HepG2 (cell line): ENCODE measurements around the gene PTGIS. TPM values are rescaled to one million over a fixed set of nuclear protein-coding genes. Genes with fewer than 3 reads are reported as not detected.

Source experiments
- ARNT2 ChIP-seq: sonication (generic); formaldehyde crosslinking; IDR thresholded peaks from 2 replicates; pipeline ENCODE4 v1.8.0; 2022; ENCODE audit warnings: mild to moderate bottlenecking, low read depth, missing genetic modification reagents, moderate library complexity
- ATM ChIP-seq: fragments of 450-650 bp; IDR thresholded peaks from 2 replicates; pipeline ENCODE4 v1.7.1; 2017; ENCODE audit warnings: mild to moderate bottlenecking, borderline replicate concordance
- BATF2 ChIP-seq: sonication (generic); formaldehyde crosslinking; IDR thresholded peaks from 2 replicates; pipeline ENCODE4 v1.8.0; 2022; ENCODE audit warnings: mild to moderate bottlenecking, missing genetic modification reagents, moderate library complexity
- CEBPZ ChIP-seq: IDR thresholded peaks from 2 replicates; pipeline ENCODE4 v1.6.1; 2012; ENCODE audit warnings: low read length, improper control_type of control experiment
- DPF2 ChIP-seq: sonication (generic); formaldehyde crosslinking; IDR thresholded peaks from 2 replicates; pipeline ENCODE4 v1.4.0; 2020; ENCODE audit warnings: mild to moderate bottlenecking, low read depth, missing genetic modification reagents, borderline replicate concordance
- GABPA ChIP-seq, 2 experiments: IDR thresholded peaks; 2 replicates each; pipeline ENCODE4 v1.6.1; 2011 to 2016; ENCODE audit warnings: low read depth in 2 of 2, low read length in 1 of 2, missing biosample characterization in 1 of 2, missing genetic modification characterization in 1 of 2
- GRHL1 ChIP-seq: sonication (generic); formaldehyde crosslinking; conservative IDR thresholded peaks from 2 replicates; pipeline ENCODE4 v1.8.0; 2022; ENCODE audit warnings: missing genetic modification reagents
- NCOA1 ChIP-seq: sonication (generic); formaldehyde crosslinking; IDR thresholded peaks from 2 replicates; pipeline ENCODE4 v1.9.0; 2021; ENCODE audit warnings: missing genetic modification reagents
- NCOA2 ChIP-seq: sonication (generic); formaldehyde crosslinking; IDR thresholded peaks from 2 replicates; pipeline ENCODE4 v1.8.0; 2022; ENCODE audit warnings: inconsistent platforms
- POLR2A ChIP-seq, 2 experiments: IDR thresholded peaks; 2 replicates each; pipeline ENCODE4 v1.6.1; 2011; ENCODE audit warnings: low read depth in 2 of 2, low read length in 2 of 2, mild to moderate bottlenecking in 1 of 2, moderate library complexity in 1 of 2; ENCODE audit not compliant: insufficient read depth in 1 of 2
- RXRA ChIP-seq: sonication (generic); formaldehyde crosslinking; IDR thresholded peaks from 2 replicates; pipeline ENCODE4 v1.5.1; 2020; ENCODE audit warnings: missing genetic modification reagents
- RXRB ChIP-seq: IDR thresholded peaks from 2 replicates; pipeline ENCODE4 v1.6.1; 2016; ENCODE audit warnings: borderline replicate concordance, missing genetic modification reagents, missing compliant biosample characterization
- TEF ChIP-seq: sonication (generic); formaldehyde crosslinking; IDR thresholded peaks from 2 replicates; pipeline ENCODE4 v1.5.0; 2020; ENCODE audit warnings: missing genetic modification reagents
- USF2 ChIP-seq, 2 experiments: sonication (generic) in 1 of 2; formaldehyde crosslinking in 1 of 2; IDR thresholded peaks; 2 replicates each; pipeline versions ENCODE4 v1.5.1 to v1.6.1; 2011 to 2020; ENCODE audit warnings: borderline replicate concordance in 1 of 2, low read depth in 1 of 2, low read length in 1 of 2, mild to moderate bottlenecking in 1 of 2, missing genetic modification reagents in 1 of 2, moderate library complexity in 1 of 2
- ZNF256 ChIP-seq: sonication (generic); formaldehyde crosslinking; conservative IDR thresholded peaks from 2 replicates; pipeline ENCODE4 v1.4.0; 2020; ENCODE audit warnings: missing genetic modification reagents
- ZNF773 ChIP-seq: sonication (generic); formaldehyde crosslinking; IDR thresholded peaks from 2 replicates; pipeline ENCODE4 v1.4.0; 2020; ENCODE audit warnings: missing genetic modification reagents, borderline replicate concordance
- ZSCAN5A ChIP-seq: sonication (generic); formaldehyde crosslinking; IDR thresholded peaks from 2 replicates; pipeline ENCODE4 v1.8.0; 2022; ENCODE audit warnings: mild to moderate bottlenecking, missing genetic modification reagents, borderline replicate concordance
- polyA plus RNA-seq, 8 experiments: library from polyadenylated mRNA; depleted of rRNA in 3 of 8; stranded (reverse) in 7 of 8; unstranded in 1 of 8; fragments of >200 nt; fragmentation: Illumina TruSeq in 4 of 8; extraction: Trizol in 4 of 8; gene quantifications; 2 replicates each; pipeline versions ENCODE4 v1.2.1 to v1.2.3, GENCODE V29; 2011 to 2016; ENCODE audit warnings: low read depth in 4 of 8, missing spikeins in 1 of 8, mixed read lengths in 1 of 8; ENCODE audit not compliant: insufficient read depth in 1 of 8
- total RNA-seq, 5 experiments: library from RNA; depleted of rRNA; stranded (reverse); fragments of >200 nt; fragmentation: Illumina TruSeq; extraction: Trizol; gene quantifications; 2 replicates each; pipeline ENCODE4 v1.2.3, GENCODE V29; 2016; ENCODE audit warnings: low read depth in 1 of 5

PTGIS gene
- total and polyA plus RNA-seq, 2 of the 13 experiments (the other 11 are each of a cell fraction or from before 2014, with no cell fraction given), result not detected

- no peak for TF ChIP-seq GRHL1 (CRISPR knock-in tag)
- TF ChIP-seq NCOA2 (CRISPR knock-in tag), result no peak
- no peak for TF ChIP-seq DPF2 (CRISPR knock-in tag)
- TF ChIP-seq GABPA (IDR thresholded peaks at IDR 0.05; ENCODE audit: low read depth, low read length), result no peak
- TF ChIP-seq GABPA (CRISPR knock-in tag; IDR thresholded peaks at IDR 0.05; ENCODE audit: low read depth), result no peak
- no peak for TF ChIP-seq ARNT2 (CRISPR knock-in tag)
- 0 out of 2 replicates have a peak, but pooled peaks have one; percentile 49 for TF ChIP-seq ZNF256
- TF ChIP-seq NCOA1 (CRISPR knock-in tag), result 0 out of 2 replicates have a peak, but pooled peaks have one; percentile 30
- TF ChIP-seq USF2 (IDR thresholded peaks at IDR 0.05; ENCODE audit: low read depth, low read length), result no peak
- no peak for TF ChIP-seq USF2 (CRISPR knock-in tag; IDR thresholded peaks at IDR 0.05; ENCODE audit: borderline replicate concordance)
- TF ChIP-seq ATM, result no peak
- TF ChIP-seq CEBPZ, result 0 out of 2 replicates have a peak, but pooled peaks have one; percentile 7
- no peak for TF ChIP-seq TEF
- TF ChIP-seq RXRA (CRISPR knock-in tag), result no peak
- no peak for TF ChIP-seq ZNF773 (CRISPR knock-in tag)
- TF ChIP-seq BATF2, result no peak
- no peak for TF ChIP-seq ZSCAN5A (CRISPR knock-in tag)
- TF ChIP-seq POLR2A (IDR thresholded peaks at IDR 0.05; ENCODE audit: insufficient read depth in 1 of 2, low read depth in 2 of 2, low read length in 2 of 2), result no peak
- TF ChIP-seq RXRB (CRISPR knock-in tag), result no peak
Observed at GRCh38 chr20:49508435-49509199, 59.3 kb downstream of the PTGIS start (continued).
